Measurements from ENCODE around the gene ECHDC1. TPM values are rescaled to one million over a fixed set of nuclear protein-coding genes. Genes with fewer than 3 reads are reported as not detected.

ECHDC1 gene
- total RNA-seq, 1 donor from 2014 or later = 32.8 TPM

DNA sequence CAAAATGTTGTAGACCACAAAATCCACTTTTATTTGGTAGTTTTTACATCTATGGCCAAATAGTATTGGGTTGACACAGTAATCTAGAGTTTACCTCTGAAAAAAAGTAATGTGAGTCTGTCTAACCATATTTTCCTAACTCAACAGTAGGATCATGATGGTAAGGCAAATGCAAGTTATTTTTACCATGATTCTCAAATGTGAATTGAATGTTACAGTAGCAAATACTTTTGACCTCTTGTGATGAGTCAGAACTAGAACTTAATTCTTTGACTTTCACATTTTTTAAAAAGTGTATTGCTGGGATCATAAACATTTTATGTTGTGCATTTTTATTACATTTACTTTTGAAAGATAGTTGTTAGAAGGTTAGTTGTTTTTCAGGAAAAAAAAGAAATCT is 54.7 kb downstream of the ECHDC1 start:
- ATAC-seq = no peak

- no peak for ATAC-seq
Observed at GRCh38 chr6:127282184-127282583, 61.2 kb downstream of the ECHDC1 start.

DNA sequence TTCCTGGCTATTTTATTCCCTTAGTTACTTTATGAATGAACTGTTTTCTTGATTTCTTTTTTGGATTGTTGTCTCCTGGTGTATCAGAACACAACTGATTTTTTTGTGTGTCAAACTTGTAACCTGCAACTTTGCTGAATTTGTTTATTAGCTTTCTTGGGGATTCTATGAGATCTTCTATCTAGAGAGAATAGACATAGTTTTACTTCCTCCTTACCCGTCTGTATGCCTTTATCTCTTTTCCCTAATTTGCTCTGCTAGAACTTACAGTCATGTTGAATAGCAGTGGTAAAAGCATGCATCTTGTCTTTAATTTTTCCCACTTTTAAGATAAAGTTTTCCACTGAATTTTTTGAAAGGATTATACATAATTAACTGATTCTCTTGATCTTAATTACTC is 63.6 kb downstream of the ECHDC1 start:
- no peak for ATAC-seq

DNA sequence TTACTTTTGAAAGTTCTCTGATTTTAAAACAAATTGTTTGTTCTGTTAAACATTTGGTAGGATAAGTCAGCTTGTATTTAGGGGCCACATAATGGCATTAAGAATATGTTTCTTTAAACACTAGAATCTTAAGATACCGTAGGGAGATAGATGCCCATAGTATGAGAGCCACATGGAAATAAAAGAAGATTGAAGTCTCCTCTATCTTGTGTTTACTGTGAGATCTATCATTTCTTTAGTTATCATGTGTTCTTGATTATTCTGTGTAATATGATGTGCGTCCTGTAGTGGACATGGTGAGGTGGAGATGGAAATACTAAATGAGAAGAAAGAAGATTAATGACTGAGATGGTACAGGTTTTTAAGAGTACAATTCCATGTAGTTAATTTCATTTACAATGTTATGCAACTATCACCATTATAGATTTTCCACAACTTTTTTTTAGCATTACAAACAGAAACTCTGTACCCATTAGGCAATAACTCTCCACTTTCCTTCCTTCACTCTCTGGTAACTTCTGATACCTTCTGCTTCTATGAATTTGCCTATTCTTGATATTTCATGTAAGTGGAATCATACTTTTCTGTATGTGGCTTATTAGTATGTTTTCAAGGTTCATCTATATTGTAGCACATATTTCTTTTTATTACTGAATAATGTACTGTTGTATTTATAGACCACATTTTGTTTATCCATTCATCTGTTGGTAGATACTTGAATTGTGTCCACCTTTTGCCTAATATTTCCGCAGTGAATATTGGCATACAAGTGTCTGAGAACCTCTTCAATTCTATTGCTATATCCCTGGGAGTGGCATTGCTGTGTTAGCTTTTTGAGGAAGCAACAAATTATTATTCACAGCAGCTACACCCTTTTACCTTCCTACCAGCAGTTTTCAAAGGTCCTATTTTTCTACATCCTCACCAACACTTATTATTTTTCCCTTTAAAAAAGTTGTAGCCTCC is 65.2 kb downstream of the ECHDC1 start:
- no peak for ATAC-seq

- ATAC-seq = no peak
Observed at GRCh38 chr6:127276331-127276730, 67.1 kb downstream of the ECHDC1 start.

- no peak for ATAC-seq
Observed at GRCh38 chr6:127273499-127273898, 69.9 kb downstream of the ECHDC1 start.

GRCh38 chr6:127272576-127272975 is 70.8 kb downstream of the ECHDC1 start:
- no peak for ATAC-seq

- no peak for ATAC-seq
Observed at GRCh38 chr6:127267646-127268625, 75.5 kb downstream of the ECHDC1 start.

- peak; percentile 82 for ATAC-seq
Observed at GRCh38 chr6:127266892-127267645, 76.3 kb downstream of the ECHDC1 start.

DNA sequence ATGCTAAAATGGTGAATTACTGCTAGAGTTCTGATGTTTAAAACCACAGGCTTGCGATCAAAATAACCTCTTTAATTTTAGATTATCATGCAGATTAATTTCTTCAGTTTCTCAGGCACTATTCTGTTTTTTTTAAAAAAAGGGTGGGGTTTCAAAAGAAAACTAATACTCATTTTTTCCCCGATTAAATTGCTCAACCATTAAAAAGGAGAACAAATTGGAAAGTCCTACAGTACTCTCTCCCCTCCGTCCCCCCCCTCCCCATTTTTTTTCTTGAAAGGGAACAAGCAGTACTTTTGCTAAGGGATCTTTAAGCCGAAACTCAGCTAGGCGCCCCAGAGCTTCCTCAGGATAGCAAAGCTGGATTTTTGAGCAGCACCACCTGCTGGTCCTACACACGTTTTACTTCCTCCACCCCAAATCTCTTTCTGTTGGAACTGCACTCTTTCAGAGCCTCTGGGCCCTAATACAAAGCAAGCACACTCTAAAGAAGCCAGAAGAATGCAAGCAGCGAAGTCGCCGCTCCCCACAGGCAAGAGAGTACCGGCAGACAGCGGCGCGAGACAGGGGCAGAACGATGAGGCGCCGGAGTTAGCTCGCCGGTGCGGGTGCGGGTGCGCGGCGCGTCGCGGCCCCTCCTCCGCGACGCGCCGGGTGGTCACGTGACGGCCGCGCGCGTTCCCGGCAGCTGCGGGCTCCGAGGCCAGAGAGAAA is 77.1 kb downstream of the ECHDC1 start, which contains the start of gene RNF146:
Gene RNF146, plus strand, starts transcription at position 687 of the 714 bp plus-strand sequence. CDS start 13,475 bp downstream, outside the sequence.
- ATAC-seq = peak; percentile 91

DNA sequence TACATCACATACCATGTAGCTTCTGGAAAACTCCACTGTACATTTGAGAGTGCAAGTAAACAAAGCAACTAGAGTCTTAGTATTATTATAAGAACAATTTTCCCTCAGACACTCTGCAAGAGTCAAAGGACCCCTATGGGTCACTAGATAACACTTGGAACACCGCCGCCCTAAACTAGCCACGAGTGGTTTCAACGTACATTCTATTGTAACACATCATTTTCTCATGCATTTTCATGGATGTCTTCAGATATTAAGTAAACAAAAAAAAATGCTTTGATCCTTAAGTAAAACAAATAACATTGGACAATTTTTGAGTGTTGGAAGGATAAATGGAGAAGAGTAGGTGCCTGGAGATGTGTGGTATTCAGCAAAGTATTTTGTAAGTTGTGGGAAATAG is 79.9 kb downstream of the ECHDC1 start:
- ATAC-seq = no peak

- no peak for ATAC-seq
Observed at GRCh38 chr6:127262896-127263295, 80.5 kb downstream of the ECHDC1 start.

DNA sequence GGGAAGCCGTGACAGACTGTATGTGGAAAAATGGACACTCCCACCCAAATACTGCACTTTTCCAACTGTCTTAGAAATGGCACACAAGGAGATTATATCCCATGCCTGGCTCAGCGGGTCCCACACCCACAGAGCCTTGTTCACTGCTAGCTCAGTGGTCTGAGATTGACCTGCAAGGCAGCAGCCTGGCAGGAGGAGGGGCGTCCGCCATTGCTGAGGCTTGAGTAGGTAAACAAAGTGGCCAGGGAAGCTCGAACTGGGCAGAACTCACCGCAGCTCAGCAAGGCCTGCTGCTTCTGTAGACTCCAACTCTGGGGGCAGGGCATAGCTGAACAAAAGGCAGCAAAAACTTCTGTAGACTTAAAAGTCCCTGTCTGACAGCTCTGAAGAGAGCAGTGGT is 88.1 kb downstream of the ECHDC1 start:
- ATAC-seq = no peak

- ATAC-seq = no peak
Observed at GRCh38 chr6:127249621-127250020, 93.8 kb downstream of the ECHDC1 start.

GRCh38 chr6:127247114-127248096 is 96.0 kb downstream of the ECHDC1 start:
- no peak for ATAC-seq

GRCh38 chr6:127243501-127243900 is 99.9 kb downstream of the ECHDC1 start:
- no peak for ATAC-seq

All from esophagus mucosa (tissue), 1 donor.